T-helper 1 cell treated with Interleukin-12 subunit alpha and Interleukin-12 subunit beta and Interleukin-4 antibody, amounts not matched to agents 30 μg/mL and 1 μg/mL, for 36 hours (primary cell): ENCODE data around the gene RAD18.

Source experiments
- H3K27ac Mint-ChIP-seq: one replicate; pipeline ENCODE4 v1.8.0; 2021; ENCODE audit warnings: mild to moderate bottlenecking, mixed read lengths
- H3K27me3 Mint-ChIP-seq: one replicate; pipeline ENCODE4 v1.8.0; 2021; ENCODE audit warnings: low read depth, mixed read lengths
- H3K36me3 Mint-ChIP-seq: one replicate; pipeline ENCODE4 v1.8.0; 2021; ENCODE audit warnings: low read depth, mixed read lengths
- H3K4me1 Mint-ChIP-seq: one replicate; pipeline ENCODE4 v1.8.0; 2021; ENCODE audit warnings: low read depth, mixed read lengths
- H3K4me3 Mint-ChIP-seq: one replicate; pipeline ENCODE4 v1.8.0; 2021; ENCODE audit warnings: mild to moderate bottlenecking, moderate library complexity, mixed read lengths
- H3K9me3 Mint-ChIP-seq: one replicate; pipeline ENCODE4 v1.8.0; 2021; ENCODE audit warnings: mixed read lengths

Gene RAD18

GRCh38 chr3:8929860-8930259 is 33.4 kb downstream of the RAD18 start:
- H3K4me3 Mint-ChIP-seq: no peak overlapping the region
- H3K27ac Mint-ChIP-seq: no peak overlapping the region
- no peaks in the 10 kb centered on the region for H3K4me1 Mint-ChIP-seq
- H3K27me3 Mint-ChIP-seq: no peaks in the 10 kb centered on the region
- no peaks in the 10 kb centered on the region for H3K9me3 Mint-ChIP-seq
- H3K36me3 Mint-ChIP-seq: peaks cover 20% of the 10 kb centered on the region

- H3K27ac Mint-ChIP-seq: no peak overlapping the region
- no peaks in the 10 kb centered on the region for H3K4me1 Mint-ChIP-seq
- H3K9me3 Mint-ChIP-seq: no peaks in the 10 kb centered on the region
- peaks cover 9% of the 10 kb centered on the region for H3K36me3 Mint-ChIP-seq
- H3K4me3 Mint-ChIP-seq: no peak overlapping the region
- H3K27me3 Mint-ChIP-seq: no peaks in the 10 kb centered on the region
Observed at GRCh38 chr3:8914491-8914890, 48.8 kb downstream of the RAD18 start.

GRCh38 chr3:8911781-8912180 is 51.5 kb downstream of the RAD18 start:
- Mint-ChIP-seq H3K27ac (no peak overlapping the region), H3K36me3 (peaks cover 17% of the 10 kb centered on the region), H3K27me3 (no peaks in the 10 kb centered on the region), H3K9me3 (no peaks in the 10 kb centered on the region), H3K4me1 (peaks cover 2% of the 10 kb centered on the region), H3K4me3 (no peak overlapping the region)

- peaks cover 24% of the 10 kb centered on the region for H3K36me3 Mint-ChIP-seq
- no peak overlapping the region for H3K4me3 Mint-ChIP-seq
- no peaks in the 10 kb centered on the region for H3K27me3 Mint-ChIP-seq
Observed at GRCh38 chr3:8909160-8909559, 54.1 kb downstream of the RAD18 start.

GRCh38 chr3:8903191-8903590 is 60.1 kb downstream of the RAD18 start:
- H3K27me3 Mint-ChIP-seq: no peaks in the 10 kb centered on the region
- H3K27ac Mint-ChIP-seq: no peak overlapping the region
- peaks cover 21% of the 10 kb centered on the region for H3K36me3 Mint-ChIP-seq
- no peak overlapping the region for H3K4me3 Mint-ChIP-seq
- no peaks in the 10 kb centered on the region for H3K9me3 Mint-ChIP-seq
- H3K4me1 Mint-ChIP-seq: no peaks in the 10 kb centered on the region

More at GRCh38 chr3:8909160-8909559, 54.1 kb downstream of the RAD18 start:
- Mint-ChIP-seq H3K27ac (no peak overlapping the region), H3K4me1 (peaks cover 2% of the 10 kb centered on the region), H3K9me3 (no peaks in the 10 kb centered on the region)

GRCh38 chr3:8900869-8901268 is 62.4 kb downstream of the RAD18 start:
- peaks cover 16% of the 10 kb centered on the region for H3K36me3 Mint-ChIP-seq
- H3K27ac Mint-ChIP-seq: no peak overlapping the region
- no peaks in the 10 kb centered on the region for H3K4me1 Mint-ChIP-seq
- H3K9me3 Mint-ChIP-seq: no peaks in the 10 kb centered on the region
- H3K27me3 Mint-ChIP-seq: no peaks in the 10 kb centered on the region
- no peak overlapping the region for H3K4me3 Mint-ChIP-seq

GRCh38 chr3:8899876-8900460 is 63.3 kb downstream of the RAD18 start:
- H3K36me3 Mint-ChIP-seq: peaks cover 15% of the 10 kb centered on the region
- H3K4me1 Mint-ChIP-seq: no peaks in the 10 kb centered on the region
- H3K27me3 Mint-ChIP-seq: no peaks in the 10 kb centered on the region
- no peaks in the 10 kb centered on the region for H3K9me3 Mint-ChIP-seq
- no peak overlapping the region for H3K27ac Mint-ChIP-seq
- no peak overlapping the region for H3K4me3 Mint-ChIP-seq

GRCh38 chr3:8895829-8896228 is 67.4 kb downstream of the RAD18 start:
- Mint-ChIP-seq H3K9me3 (no peaks in the 10 kb centered on the region), H3K4me1 (no peaks in the 10 kb centered on the region), H3K27me3 (no peaks in the 10 kb centered on the region), H3K36me3 (peaks cover 12% of the 10 kb centered on the region), H3K27ac (no peak overlapping the region), H3K4me3 (no peak overlapping the region)

GRCh38 chr3:8893001-8893400 is 70.3 kb downstream of the RAD18 start:
- H3K4me1 Mint-ChIP-seq: no peaks in the 10 kb centered on the region
- no peaks in the 10 kb centered on the region for H3K9me3 Mint-ChIP-seq
- H3K4me3 Mint-ChIP-seq: no peak overlapping the region
- H3K27ac Mint-ChIP-seq: no peak overlapping the region
- no peaks in the 10 kb centered on the region for H3K27me3 Mint-ChIP-seq
- peaks cover 15% of the 10 kb centered on the region for H3K36me3 Mint-ChIP-seq

GRCh38 chr3:8891774-8892173 is 71.5 kb downstream of the RAD18 start:
- Mint-ChIP-seq H3K27ac (no peak overlapping the region), H3K36me3 (peaks cover 15% of the 10 kb centered on the region), H3K9me3 (no peaks in the 10 kb centered on the region), H3K4me3 (no peak overlapping the region), H3K4me1 (no peaks in the 10 kb centered on the region), H3K27me3 (no peaks in the 10 kb centered on the region)

- H3K4me1 Mint-ChIP-seq: no peaks in the 10 kb centered on the region
- H3K4me3 Mint-ChIP-seq: no peak overlapping the region
- H3K36me3 Mint-ChIP-seq: peaks cover 13% of the 10 kb centered on the region
- H3K27me3 Mint-ChIP-seq: no peaks in the 10 kb centered on the region
- H3K9me3 Mint-ChIP-seq: no peaks in the 10 kb centered on the region
- no peak overlapping the region for H3K27ac Mint-ChIP-seq
Observed at GRCh38 chr3:8891303-8891702, 72.0 kb downstream of the RAD18 start.

- Mint-ChIP-seq H3K27me3 (no peaks in the 10 kb centered on the region), H3K36me3 (peaks cover 23% of the 10 kb centered on the region)
Observed at GRCh38 chr3:8888301-8888915, 74.9 kb downstream of the RAD18 start.

GRCh38 chr3:8887435-8888300 is 75.6 kb downstream of the RAD18 start:
- no peaks in the 10 kb centered on the region for H3K4me1 Mint-ChIP-seq
- no peaks in the 10 kb centered on the region for H3K9me3 Mint-ChIP-seq
- H3K4me3 Mint-ChIP-seq: no peak overlapping the region
- H3K36me3 Mint-ChIP-seq: peaks cover 27% of the 10 kb centered on the region
- no peak overlapping the region for H3K27ac Mint-ChIP-seq
- no peaks in the 10 kb centered on the region for H3K27me3 Mint-ChIP-seq

More at GRCh38 chr3:8888301-8888915, 74.9 kb downstream of the RAD18 start:
- Mint-ChIP-seq H3K4me1 (no peaks in the 10 kb centered on the region), H3K9me3 (no peaks in the 10 kb centered on the region), H3K27ac (no peak overlapping the region), H3K4me3 (no peak overlapping the region)

- Mint-ChIP-seq H3K36me3 (peaks cover 29% of the 10 kb centered on the region), H3K27me3 (no peaks in the 10 kb centered on the region), H3K4me1 (no peaks in the 10 kb centered on the region), H3K4me3 (no peak overlapping the region), H3K27ac (no peak overlapping the region), H3K9me3 (no peaks in the 10 kb centered on the region)
Observed at GRCh38 chr3:8886546-8886945, 76.7 kb downstream of the RAD18 start.
